H9 (cell line): ENCODE results near the gene KRT80. TPM values are rescaled to one million over a fixed set of nuclear protein-coding genes. Genes with fewer than 3 reads are reported as not detected.

ENCODE experiments used
- DNase-seq: peaks from one replicate; pipeline ENCODE4 v3.0.0-alpha.2; 2017
- H2AFZ ChIP-seq: one replicate; pipeline ENCODE4 v1.6.1; 2013; ENCODE audit warnings: mild to moderate bottlenecking, low read length, control low read depth, moderate library complexity
- H2AK5ac ChIP-seq: 2 replicates; pipeline ENCODE4 v1.6.1; 2013; ENCODE audit warnings: low read length, control low read depth, mixed read lengths; ENCODE audit not compliant: insufficient read length
- H2BK120ac ChIP-seq: one replicate; pipeline ENCODE4 v1.6.1; 2013; ENCODE audit warnings: low read depth, mild to moderate bottlenecking, low read length, control low read depth, inconsistent platforms; ENCODE audit not compliant: poor library complexity, severe bottlenecking
- H2BK12ac ChIP-seq: 2 replicates; pipeline ENCODE4 v1.6.1; 2013; ENCODE audit warnings: low read length, control low read depth, mixed read lengths, low read depth; ENCODE audit not compliant: insufficient read length
- H2BK15ac ChIP-seq: 2 replicates; pipeline ENCODE4 v1.6.1; 2013; ENCODE audit warnings: low read depth, low read length, control low read depth
- H2BK20ac ChIP-seq: one replicate; pipeline ENCODE4 v1.6.1; 2013; ENCODE audit warnings: low read depth, mild to moderate bottlenecking, low read length, control low read depth, inconsistent platforms; ENCODE audit not compliant: poor library complexity, severe bottlenecking
- H2BK5ac ChIP-seq: 2 replicates; pipeline ENCODE4 v1.6.1; 2013; ENCODE audit warnings: low read length, control low read depth, mixed read lengths; ENCODE audit not compliant: insufficient read length
- H3K14ac ChIP-seq: 2 replicates; pipeline ENCODE4 v1.6.1; 2013; ENCODE audit warnings: low read length, control low read depth; ENCODE audit not compliant: insufficient read depth
- H3K18ac ChIP-seq: 2 replicates; pipeline ENCODE4 v1.6.1; 2013; ENCODE audit warnings: low read depth, mild to moderate bottlenecking, mixed read lengths, low read length, control low read depth; ENCODE audit not compliant: insufficient read length
- H3K23ac ChIP-seq: 2 replicates; pipeline ENCODE4 v1.6.1; 2013; ENCODE audit warnings: low read length, control low read depth, mixed read lengths, low read depth; ENCODE audit not compliant: insufficient read length
- H3K23me2 ChIP-seq: 2 replicates; pipeline ENCODE4 v1.6.1; 2013; ENCODE audit warnings: low read depth, mild to moderate bottlenecking, mixed read lengths, low read length, control low read depth; ENCODE audit not compliant: insufficient read length, poor library complexity, severe bottlenecking
- H3K27ac ChIP-seq: 2 replicates; pipeline ENCODE4 v1.5.1; 2013; ENCODE audit warnings: low read length, control low read depth, mixed read lengths, low read depth; ENCODE audit not compliant: insufficient read length
- H3K27me3 ChIP-seq: 2 replicates; pipeline ENCODE4 v1.6.1; 2013; ENCODE audit warnings: low read length, control low read depth, inconsistent platforms; ENCODE audit not compliant: insufficient read depth
- H3K4ac ChIP-seq: 2 replicates; pipeline ENCODE4 v1.6.1; 2013; ENCODE audit warnings: low read depth, mild to moderate bottlenecking, control low read depth, inconsistent platforms, low read length, moderate library complexity
- H3K4me1 ChIP-seq: 2 replicates; pipeline ENCODE4 v1.6.1; 2013; ENCODE audit warnings: low read length, control low read depth, inconsistent platforms; ENCODE audit not compliant: insufficient read depth
- H3K4me2 ChIP-seq: 2 replicates; pipeline ENCODE4 v1.6.1; 2013; ENCODE audit warnings: low read length, control low read depth, mixed read lengths; ENCODE audit not compliant: insufficient read length, insufficient read depth
- H3K56ac ChIP-seq: 2 replicates; pipeline ENCODE4 v1.6.1; 2013; ENCODE audit warnings: low read depth, mild to moderate bottlenecking, mixed read lengths, low read length, control low read depth; ENCODE audit not compliant: insufficient read length
- H3K79me1 ChIP-seq: 2 replicates; pipeline ENCODE4 v1.6.1; 2013; ENCODE audit warnings: low read depth, mild to moderate bottlenecking, moderate library complexity, low read length, control low read depth, inconsistent platforms; ENCODE audit not compliant: insufficient read depth, poor library complexity, severe bottlenecking
- H3K79me2 ChIP-seq: 2 replicates; pipeline ENCODE4 v1.6.1; 2013; ENCODE audit warnings: low read length, control low read depth, inconsistent platforms; ENCODE audit not compliant: insufficient read depth
- H3K9ac ChIP-seq: 2 replicates; pipeline ENCODE4 v1.6.1; 2013; ENCODE audit warnings: low read length, control low read depth, mixed read lengths; ENCODE audit not compliant: insufficient read length; ENCODE audit errors: extremely low read depth
- H3K9me3 ChIP-seq: one replicate; pipeline ENCODE4 v1.6.1; 2013; ENCODE audit warnings: low read depth, low read length, inconsistent platforms; ENCODE audit not compliant: control insufficient read depth
- H3T11ph ChIP-seq: one replicate; pipeline ENCODE4 v1.6.1; 2013; ENCODE audit warnings: mild to moderate bottlenecking, low read length, control low read depth, inconsistent platforms
- H4K20me1 ChIP-seq: one replicate; pipeline ENCODE4 v1.6.1; 2013; ENCODE audit not compliant: control insufficient read depth, insufficient read length, insufficient read depth
- H4K5ac ChIP-seq: 2 replicates; pipeline ENCODE4 v1.6.1; 2013; ENCODE audit warnings: low read depth, mild to moderate bottlenecking, mixed read lengths, low read length, control low read depth; ENCODE audit not compliant: insufficient read length
- H4K8ac ChIP-seq: replicated peaks from 2 replicates; pipeline ENCODE4 v1.6.1; 2013; ENCODE audit warnings: low read length, control low read depth, mixed read lengths, low read depth; ENCODE audit not compliant: insufficient read length
- H4K91ac ChIP-seq: 2 replicates; pipeline ENCODE4 v1.6.1; 2013; ENCODE audit warnings: low read depth, mild to moderate bottlenecking, moderate library complexity, mixed read lengths, low read length, control low read depth; ENCODE audit not compliant: insufficient read length
- H3K27ac Mint-ChIP-seq, 3 experiments: 2 replicates in 2 of 3; 3 replicates in 1 of 3; pipeline ENCODE4 v1.8.0; 2020 to 2021; ENCODE audit warnings: mixed read lengths in 3 of 3, mild to moderate bottlenecking in 1 of 3, moderate library complexity in 1 of 3
- H3K27me3 Mint-ChIP-seq: 2 replicates; pipeline ENCODE4 v1.8.0; 2021; ENCODE audit warnings: low read depth, mild to moderate bottlenecking, moderate library complexity, mixed read lengths
- H3K36me3 Mint-ChIP-seq, 3 experiments: 2 replicates in 2 of 3; 3 replicates in 1 of 3; pipeline ENCODE4 v1.8.0; 2020 to 2021; ENCODE audit warnings: low read depth in 3 of 3, mixed read lengths in 3 of 3; ENCODE audit not compliant: insufficient read depth in 1 of 3
- H3K4me1 Mint-ChIP-seq, 2 experiments: 2 replicates each; pipeline ENCODE4 v1.8.0; 2020; ENCODE audit warnings: mixed read lengths in 2 of 2
- H3K4me3 Mint-ChIP-seq, 2 experiments: 2 replicates in 1 of 2; 3 replicates in 1 of 2; pipeline ENCODE4 v1.8.0; 2020 to 2021; ENCODE audit warnings: mild to moderate bottlenecking in 2 of 2, mixed read lengths in 2 of 2, moderate library complexity in 1 of 2
- H3K9me3 Mint-ChIP-seq, 2 experiments: 2 replicates in 1 of 2; 3 replicates in 1 of 2; pipeline ENCODE4 v1.8.0; 2020; ENCODE audit warnings: mild to moderate bottlenecking in 2 of 2, mixed read lengths in 2 of 2, moderate library complexity in 1 of 2
- WGBS: extraction: QIAGEN DNeasy Blood & Tissue Kit; methylation state at CpG from one replicate; pipeline ENCODE4 v1.1.7; 2013; ENCODE audit warnings: missing lambda C conversion rate, low lambda C conversion rate, mixed read lengths; ENCODE audit not compliant: insufficient read length; ENCODE audit errors: extremely low coverage; 5-methylcytosine and 5-hydroxymethylcytosine counted together
- total RNA-seq: library from RNA; stranded (reverse); gene quantifications from 2 replicates; pipeline ENCODE4 v1.2.1, GENCODE V29; 2021
- TF ChIP-seq, protein P1 (sequence below): fragments of 200-600 bp; sonication (generic); conservative IDR thresholded peaks from 3 replicates; pipeline ENCODE4 v1.8.0; 2021; ENCODE audit warnings: antibody characterized with exemption, mild to moderate bottlenecking

Gene KRT80
- total RNA-seq, 1 experiment from 2014 or later: not detected

DNA sequence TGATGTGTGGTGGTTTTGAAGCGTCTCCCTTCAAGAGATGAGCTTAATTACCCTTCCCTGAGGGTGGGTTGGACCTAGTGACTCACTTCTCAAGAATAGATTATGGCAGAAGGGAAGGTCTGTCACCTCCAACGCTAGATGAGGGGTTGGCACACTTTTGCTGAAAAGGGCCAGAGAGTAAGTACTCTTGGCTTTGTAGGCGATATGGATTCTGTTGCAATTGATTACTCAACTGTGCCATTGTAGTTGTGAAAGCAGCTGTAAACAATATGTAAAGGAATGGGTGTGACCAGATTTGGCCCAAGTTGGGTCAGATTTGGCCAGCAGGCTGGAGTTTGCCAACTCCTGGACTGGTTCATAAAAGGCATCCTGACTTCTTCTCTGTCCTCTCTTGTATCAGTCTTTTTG is 59.1 kb downstream of the KRT80 start:
- H3K23ac ChIP-seq: no peak overlapping the region
- H3K18ac ChIP-seq: no peak overlapping the region
- H3K4me1 ChIP-seq: 0 out of 2 replicates have a peak, but pooled peaks cover 3% of the 10 kb centered on the region
- H2BK120ac ChIP-seq: no peak overlapping the region
- H2BK20ac ChIP-seq: no peak overlapping the region
- H2BK5ac ChIP-seq: no peak overlapping the region
- H2BK12ac ChIP-seq: no peak overlapping the region
- H3K36me3 Mint-ChIP-seq: no peaks in the 10 kb centered on the region; a peak in 1 of 7 replicates
- no peaks in the 10 kb centered on the region; a peak in 1 of 5 replicates for H3K9me3 Mint-ChIP-seq
- H4K8ac ChIP-seq: no peak overlapping the region
- no peak overlapping the region for H3K27ac Mint-ChIP-seq
- H3K4me2 ChIP-seq: no peak overlapping the region
- no peak overlapping the region for H3T11ph ChIP-seq
- H3K79me1 ChIP-seq: no peaks in the 10 kb centered on the region
- no peak overlapping the region for H3K56ac ChIP-seq
- TF ChIP-seq, protein P1, sequence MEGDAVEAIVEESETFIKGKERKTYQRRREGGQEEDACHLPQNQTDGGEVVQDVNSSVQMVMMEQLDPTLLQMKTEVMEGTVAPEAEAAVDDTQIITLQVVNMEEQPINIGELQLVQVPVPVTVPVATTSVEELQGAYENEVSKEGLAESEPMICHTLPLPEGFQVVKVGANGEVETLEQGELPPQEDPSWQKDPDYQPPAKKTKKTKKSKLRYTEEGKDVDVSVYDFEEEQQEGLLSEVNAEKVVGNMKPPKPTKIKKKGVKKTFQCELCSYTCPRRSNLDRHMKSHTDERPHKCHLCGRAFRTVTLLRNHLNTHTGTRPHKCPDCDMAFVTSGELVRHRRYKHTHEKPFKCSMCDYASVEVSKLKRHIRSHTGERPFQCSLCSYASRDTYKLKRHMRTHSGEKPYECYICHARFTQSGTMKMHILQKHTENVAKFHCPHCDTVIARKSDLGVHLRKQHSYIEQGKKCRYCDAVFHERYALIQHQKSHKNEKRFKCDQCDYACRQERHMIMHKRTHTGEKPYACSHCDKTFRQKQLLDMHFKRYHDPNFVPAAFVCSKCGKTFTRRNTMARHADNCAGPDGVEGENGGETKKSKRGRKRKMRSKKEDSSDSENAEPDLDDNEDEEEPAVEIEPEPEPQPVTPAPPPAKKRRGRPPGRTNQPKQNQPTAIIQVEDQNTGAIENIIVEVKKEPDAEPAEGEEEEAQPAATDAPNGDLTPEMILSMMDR: no peak
- no peak overlapping the region for H2AK5ac ChIP-seq
- WGBS: no CpG with 5 or more reads among the region's 3 CpGs
- peaks cover 10% of the 10 kb centered on the region for H3K27me3 Mint-ChIP-seq
- H3K4ac ChIP-seq: no peak overlapping the region
- H3K27ac ChIP-seq: no peak overlapping the region
- H3K79me2 ChIP-seq: no peaks in the 10 kb centered on the region
- no peak overlapping the region for H4K91ac ChIP-seq
- no peak for DNase-seq
- H3K14ac ChIP-seq: no peak overlapping the region
- no peaks in the 10 kb centered on the region for H3K27me3 ChIP-seq
- H3K23me2 ChIP-seq: no peaks in the 10 kb centered on the region
- H3K9ac ChIP-seq: no peak overlapping the region
- no peak overlapping the region for H2BK15ac ChIP-seq
- no peak overlapping the region for H2AFZ ChIP-seq
- no peak overlapping the region for H3K4me3 Mint-ChIP-seq
- no peak overlapping the region for H4K5ac ChIP-seq
- H3K9me3 ChIP-seq: no peaks in the 10 kb centered on the region
- H3K4me1 Mint-ChIP-seq: peaks cover 13 to 16% of the 10 kb centered on the region in 2 experiments
- H4K20me1 ChIP-seq: no peaks in the 10 kb centered on the region
